Measurements from ENCODE around the gene MALRD1. TPM values are rescaled to one million over a fixed set of nuclear protein-coding genes. Genes with fewer than 3 reads are reported as not detected.

MALRD1 gene
- total RNA-seq, 1 experiment from 2014 or later, result not detected

- BruUV-seq (replicated peaks), result no TSS peak
- Mint-ChIP-seq H3K9me3 (ENCODE audit: unreplicated experiment) (no peaks in the 10 kb centered on the region), H3K36me3 (ENCODE audit: insufficient read depth, unreplicated experiment) (no peaks in the 10 kb centered on the region), H3K27ac (ENCODE audit: low read depth, unreplicated experiment) (peak overlapping the region; percentile 29), H3K4me3 (ENCODE audit: unreplicated experiment) (no peak overlapping the region), H3K4me1 (ENCODE audit: insufficient read depth, unreplicated experiment) (peaks cover 8% of the 10 kb centered on the region), H3K27me3 (ENCODE audit: insufficient read depth, unreplicated experiment) (no peaks in the 10 kb centered on the region)
- intact Hi-C loops (cut with micrococcal nuclease), result no loop called here
- no peak for TF ChIP-seq CTCF (IDR thresholded peaks at IDR 0.05; ENCODE audit: unreplicated experiment)
- peak; percentile 18 for DNase-seq (ENCODE audit: unreplicated experiment)
- ChIA-PET POLR2A (no interaction called here), CTCF (no interaction called here)
Observed at GRCh38 chr10:19745672-19746071, 697.1 kb downstream of the MALRD1 start.

GRCh38 chr10:19749185-19749729, 700.7 kb downstream of the MALRD1 start:
- Mint-ChIP-seq H3K36me3 (ENCODE audit: insufficient read depth, unreplicated experiment) (no peaks in the 10 kb centered on the region), H3K9me3 (ENCODE audit: unreplicated experiment) (no peaks in the 10 kb centered on the region), H3K27ac (ENCODE audit: low read depth, unreplicated experiment) (peak overlapping the region; percentile 44), H3K27me3 (ENCODE audit: insufficient read depth, unreplicated experiment) (no peaks in the 10 kb centered on the region), H3K4me3 (ENCODE audit: unreplicated experiment) (no peak overlapping the region), H3K4me1 (ENCODE audit: insufficient read depth, unreplicated experiment) (peaks cover 8% of the 10 kb centered on the region)
- POLR2A ChIA-PET, result no interaction called here
- CTCF ChIA-PET, result no interaction called here
- TF ChIP-seq CTCF (IDR thresholded peaks at IDR 0.05; ENCODE audit: unreplicated experiment), result no peak
- peak; percentile 25 for DNase-seq (ENCODE audit: unreplicated experiment)
- intact Hi-C loops (cut with micrococcal nuclease), result no loop called here
- BruUV-seq (replicated peaks), result no TSS peak

GRCh38 chr10:19750972-19751371, 702.4 kb downstream of the MALRD1 start:
- no peaks in the 10 kb centered on the region for H3K27me3 Mint-ChIP-seq (ENCODE audit: insufficient read depth, unreplicated experiment)
- TF ChIP-seq CTCF (IDR thresholded peaks at IDR 0.05; ENCODE audit: unreplicated experiment), result no peak
- H3K4me3 Mint-ChIP-seq (ENCODE audit: unreplicated experiment), result no peak overlapping the region
- intact Hi-C loops (cut with micrococcal nuclease), result no loop called here
- peaks cover 8% of the 10 kb centered on the region for H3K4me1 Mint-ChIP-seq (ENCODE audit: insufficient read depth, unreplicated experiment)
- no peak for DNase-seq (ENCODE audit: unreplicated experiment)
- ChIA-PET POLR2A (no interaction called here), CTCF (interaction anchor here (0.6 kb wide), 1 partner anchor 1508 kb away, joined by 5 read pairs; no protein-coding TSS in a partner anchor)
- H3K36me3 Mint-ChIP-seq (ENCODE audit: insufficient read depth, unreplicated experiment), result no peaks in the 10 kb centered on the region
- H3K27ac Mint-ChIP-seq (ENCODE audit: low read depth, unreplicated experiment), result no peak overlapping the region
- no peaks in the 10 kb centered on the region for H3K9me3 Mint-ChIP-seq (ENCODE audit: unreplicated experiment)
- no TSS peak for BruUV-seq (replicated peaks)

- no peaks in the 10 kb centered on the region for H3K36me3 Mint-ChIP-seq (ENCODE audit: insufficient read depth, unreplicated experiment)
Observed at GRCh38 chr10:19756919-19757318, 708.3 kb downstream of the MALRD1 start.

More at GRCh38 chr10:19756919-19757318, 708.3 kb downstream of the MALRD1 start:
- Mint-ChIP-seq H3K27ac (ENCODE audit: low read depth, unreplicated experiment) (no peak overlapping the region), H3K9me3 (ENCODE audit: unreplicated experiment) (no peaks in the 10 kb centered on the region), H3K4me1 (ENCODE audit: insufficient read depth, unreplicated experiment) (no peaks in the 10 kb centered on the region), H3K27me3 (ENCODE audit: insufficient read depth, unreplicated experiment) (no peaks in the 10 kb centered on the region), H3K4me3 (ENCODE audit: unreplicated experiment) (no peak overlapping the region)
- intact Hi-C loops (cut with micrococcal nuclease), result no loop called here
- TF ChIP-seq CTCF (IDR thresholded peaks at IDR 0.05; ENCODE audit: unreplicated experiment), result no peak
- no peak for DNase-seq (ENCODE audit: unreplicated experiment)
- BruUV-seq (replicated peaks), result no TSS peak
- ChIA-PET CTCF (no interaction called here), POLR2A (no interaction called here)

Data from MCF 10A (cell line).